Left ventricle myocardium superior (tissue), 1 donor: ENCODE data around the gene SH3RF3. TPM values are rescaled to one million over a fixed set of nuclear protein-coding genes. Genes with fewer than 3 reads are reported as not detected.

Experiments
- ATAC-seq: fragments of 200-7000 bp; cut with Tn5 transposase; one replicate; pipeline ENCODE4 v1.9.1; 2020; ENCODE audit warnings: mild to moderate bottlenecking, moderate library complexity
- DNase-seq: peaks from one replicate; pipeline ENCODE4 v3.0.0-alpha.2; 2020
- intact Hi-C: fragments of 100-400 bp; cut with micrococcal nuclease; formaldehyde crosslinking; loops from one replicate; pipeline ENCODE4 v1.11.0; 2022
- total RNA-seq: library from RNA; stranded (reverse); fragmentation: NEBNext Ultra II Directional; extraction: Animal tissue kit (Norgen Biotek cat#: 25700); gene quantifications from one replicate; pipeline ENCODE4 v1.2.1, GENCODE V29; 2021
- donor health status: DM: no; HTN: yes; CAD: no; lungs with severe emphysema.

The SH3RF3 gene
- total RNA-seq, 1 donor from 2014 or later: 7.4 TPM

GRCh38 chr2:109302319-109302718 lies 173.3 kb downstream of the SH3RF3 start:
- ATAC-seq (peak; percentile 34), DNase-seq (no peak)
- intact Hi-C loops: no loop called here

GRCh38 chr2:109304242-109304641 lies 175.2 kb downstream of the SH3RF3 start:
- DNase-seq: no peak
- ATAC-seq: no peak
- intact Hi-C loops: no loop called here

- no peak for DNase-seq
- no peak for ATAC-seq
- intact Hi-C loops: no loop called here
Observed at GRCh38 chr2:109304731-109305470, 175.9 kb downstream of the SH3RF3 start.

GRCh38 chr2:109305490-109306167 lies 176.6 kb downstream of the SH3RF3 start:
- DNase-seq (no peak), ATAC-seq (no peak)
- intact Hi-C loops: no loop called here

- ATAC-seq: no peak
- DNase-seq: no peak
- intact Hi-C loops: no loop called here
Observed at GRCh38 chr2:109306190-109306589, 177.2 kb downstream of the SH3RF3 start.

GRCh38 chr2:109311771-109312170 lies 182.8 kb downstream of the SH3RF3 start:
- DNase-seq (no peak), ATAC-seq (no peak)
- intact Hi-C loops: no loop called here

GRCh38 chr2:109312902-109313301 lies 183.9 kb downstream of the SH3RF3 start:
- DNase-seq (no peak), ATAC-seq (no peak)
- intact Hi-C loops: no loop called here

GRCh38 chr2:109313343-109313742 lies 184.3 kb downstream of the SH3RF3 start:
- ATAC-seq (no peak), DNase-seq (no peak)
- intact Hi-C loops: no loop called here

- intact Hi-C loops: no loop called here
- no peak for DNase-seq
- no peak for ATAC-seq
Observed at GRCh38 chr2:109316091-109316490, 187.1 kb downstream of the SH3RF3 start.

GRCh38 chr2:109317471-109318095 lies 188.6 kb downstream of the SH3RF3 start:
- intact Hi-C loops: no loop called here
- ATAC-seq (no peak), DNase-seq (no peak)

- ATAC-seq: peak; percentile 73
- peak; percentile 91 for DNase-seq
- intact Hi-C loops: no loop called here
Observed at GRCh38 chr2:109318150-109318948, 189.3 kb downstream of the SH3RF3 start.

- intact Hi-C loops: no loop called here
- no peak for ATAC-seq
- DNase-seq: no peak
Observed at GRCh38 chr2:109318949-109319342, 189.9 kb downstream of the SH3RF3 start.

- ATAC-seq (no peak), DNase-seq (no peak)
- intact Hi-C loops: no loop called here
Observed at GRCh38 chr2:109320195-109320922, 191.4 kb downstream of the SH3RF3 start.

- intact Hi-C loops: no loop called here
- no peak for ATAC-seq
- DNase-seq: no peak
Observed at GRCh38 chr2:109321570-109321969, 192.6 kb downstream of the SH3RF3 start.

GRCh38 chr2:109322111-109322510 lies 193.1 kb downstream of the SH3RF3 start:
- ATAC-seq (peak; percentile 72), DNase-seq (peak; percentile 88)
- intact Hi-C loops: no loop called here

GRCh38 chr2:109322641-109323040 lies 193.6 kb downstream of the SH3RF3 start:
- DNase-seq (no peak), ATAC-seq (no peak)
- intact Hi-C loops: no loop called here

- DNase-seq (peak; percentile 71), ATAC-seq (peak; percentile 82)
- intact Hi-C loops: no loop called here
Observed at GRCh38 chr2:109324861-109325260, 195.9 kb downstream of the SH3RF3 start.

GRCh38 chr2:109325570-109325969 lies 196.6 kb downstream of the SH3RF3 start:
- DNase-seq (no peak), ATAC-seq (no peak)
- intact Hi-C loops: no loop called here

- DNase-seq: no peak
- ATAC-seq: peak; percentile 18
- intact Hi-C loops: no loop called here
Observed at GRCh38 chr2:109326306-109326705, 197.3 kb downstream of the SH3RF3 start.
